CD1c-positive myeloid dendritic cell (primary cell): ENCODE data around the gene OR5AL1.
"Not testable (repeated sequence)": the region's sequence is repeated elsewhere in the genome, so short reads cannot be mapped to it uniquely, and the experiment has no call there.

ENCODE experiments used
- DNase-seq: peaks from one replicate; pipeline ENCODE4 v3.0.0-alpha.2; 2016; ENCODE audit errors: extremely low spot score

OR5AL1 gene

DNA sequence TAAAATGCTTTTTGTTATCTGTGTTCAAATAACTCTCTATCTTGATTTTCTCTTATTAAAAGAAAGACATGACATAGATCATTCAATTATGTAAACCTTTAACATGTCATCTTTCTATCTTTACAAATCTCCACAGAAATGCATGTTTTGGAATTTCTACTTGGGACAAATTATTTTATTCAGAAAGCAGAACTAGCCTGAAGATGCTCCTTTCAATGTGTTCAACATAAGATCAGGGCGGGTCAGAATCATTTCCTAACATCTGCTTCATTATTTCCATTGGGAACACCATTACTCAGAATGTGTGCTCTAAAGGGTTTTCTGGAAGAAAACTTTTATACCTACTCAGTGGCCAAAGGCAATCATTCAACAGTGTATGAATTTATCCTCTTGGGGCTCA is at the start of gene OR5AL1:
Gene OR5AL1, plus strand, starts transcription at position 301 of the 400 bp plus-strand sequence.
- DNase-seq: no peak

GRCh38 chr11:56375324-56375723 is 37.2 kb upstream of the OR5AL1 start, which contains the start of gene OR8U1:
TSS of gene OR8U1 (plus strand) at chr11:56375624. CDS start at chr11:56375624, 0 bp downstream.
- DNase-seq: no peak

DNA sequence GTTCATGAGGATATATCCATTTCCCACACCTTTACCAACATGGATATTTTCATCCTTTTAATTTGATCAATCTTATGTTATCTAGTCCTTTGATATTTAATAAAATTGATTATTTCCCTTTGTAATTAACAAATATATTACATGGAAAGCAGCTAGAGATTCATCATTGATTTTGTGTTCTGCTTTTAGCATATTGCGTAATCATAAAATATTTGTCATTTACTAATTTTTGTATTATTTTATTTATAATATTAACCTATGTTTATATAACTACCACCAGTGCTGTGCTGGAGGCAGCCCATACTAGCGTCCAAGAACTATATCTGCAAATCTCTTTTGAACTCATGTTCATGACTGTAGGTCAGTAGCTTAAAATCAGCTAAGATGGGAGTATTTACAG is 32.4 kb upstream of the OR5AL1 start:
- no peak for DNase-seq

- DNase-seq: no peak
Measured at GRCh38 chr11:56394381-56394780, 18.1 kb upstream of the OR5AL1 start.

GRCh38 chr11:56396047-56396446 is 16.4 kb upstream of the OR5AL1 start:
- DNase-seq: no peak

DNA sequence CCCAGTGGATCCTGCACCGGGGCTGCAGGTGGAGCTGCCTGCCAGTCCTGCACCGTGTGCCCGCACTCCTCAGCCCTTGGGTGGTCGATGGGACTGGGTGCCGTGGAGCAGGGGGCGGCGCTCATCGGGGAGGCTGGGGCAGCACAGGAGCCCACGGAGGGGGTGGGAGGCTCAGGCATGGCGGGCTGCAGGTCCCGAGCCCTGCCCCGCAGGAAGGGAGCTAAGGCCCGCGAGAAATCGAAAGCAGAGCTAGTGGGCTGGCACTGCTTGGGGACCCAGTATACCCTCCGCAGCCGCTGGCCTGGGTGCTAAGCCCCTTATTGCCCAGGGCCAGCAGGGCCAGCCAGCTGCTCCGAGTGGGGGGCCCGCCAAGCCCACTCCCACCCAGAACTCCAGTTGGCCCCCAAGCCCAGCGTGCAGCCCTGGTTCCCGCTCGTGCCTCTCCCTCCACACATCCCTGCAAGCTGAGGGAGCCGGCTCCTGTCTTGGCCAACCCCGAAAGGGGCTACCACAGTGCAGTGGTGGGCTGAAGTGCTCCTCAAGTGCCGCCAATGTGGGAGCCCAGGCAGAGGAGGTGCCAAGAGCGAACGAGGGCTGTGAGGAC is 10.5 kb upstream of the OR5AL1 start:
- not testable (repeated sequence) for DNase-seq

- no peak for DNase-seq
Measured at GRCh38 chr11:56404393-56404792, 8.1 kb upstream of the OR5AL1 start.

DNA sequence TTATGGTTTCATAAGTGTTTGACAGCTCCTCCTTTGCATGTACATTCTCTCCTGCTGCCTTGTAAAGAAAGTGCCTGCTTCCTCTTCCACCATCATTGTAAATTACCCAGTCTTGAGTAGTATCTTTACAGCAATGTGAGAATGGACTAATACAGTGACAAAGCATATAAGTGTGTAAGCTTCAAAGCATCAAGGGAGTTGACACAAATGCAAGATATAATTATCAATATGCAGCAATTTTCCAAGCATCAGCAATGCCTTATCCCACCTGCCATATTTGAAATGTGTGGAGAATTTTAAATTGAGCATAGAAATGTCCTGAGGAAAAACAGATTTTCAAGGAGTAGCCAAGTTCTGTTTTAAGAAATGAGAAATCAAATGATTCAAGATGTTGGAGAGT is 1.7 kb upstream of the OR5AL1 start:
- DNase-seq: no peak

DNA sequence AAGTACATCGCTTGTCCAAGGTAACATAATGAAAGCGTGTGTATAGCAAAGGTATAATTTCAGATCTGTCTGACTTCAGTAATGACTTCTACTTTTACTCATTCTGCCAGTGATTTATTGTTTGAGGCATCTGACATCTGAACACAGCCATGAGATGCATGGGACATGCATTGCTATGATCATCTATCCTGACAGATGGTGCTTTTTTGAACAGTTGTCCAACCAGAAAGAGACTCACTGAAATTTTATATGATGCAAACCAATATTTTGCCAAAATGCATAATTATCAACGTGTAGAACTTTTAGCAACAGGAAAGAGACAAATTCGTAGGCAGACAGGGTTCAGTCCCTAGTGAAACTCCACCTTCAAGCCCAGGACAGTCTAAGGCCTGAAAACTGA is 41.0 kb downstream of the OR5AL1 start:
- DNase-seq: no peak

GRCh38 chr11:56457076-56457475 is 44.6 kb downstream of the OR5AL1 start:
- DNase-seq: no peak
